HepG2 (cell line): Measurements from ENCODE around the gene TANGO6. TPM values are rescaled to one million over a fixed set of nuclear protein-coding genes. Genes with fewer than 3 reads are reported as not detected.
A peak's percentile ranks its signal among the peaks of the same experiment; 100 is the strongest.

Experiments used
- DMAP1 ChIP-seq: IDR thresholded peaks from 2 replicates; pipeline ENCODE4 v1.6.1; 2016
- NFIC ChIP-seq: IDR thresholded peaks from 2 replicates; pipeline ENCODE4 v1.6.1; 2012; ENCODE audit warnings: mild to moderate bottlenecking, low read length, inconsistent platforms
- PHF5A ChIP-seq: IDR thresholded peaks from one replicate; pipeline ENCODE4 v1.6.1; 2018; ENCODE audit warnings: low read depth, missing genetic modification reagents; ENCODE audit not compliant: unreplicated experiment
- SOX6 ChIP-seq, 2 experiments: fragments of 450-650 bp in 1 of 2; sonication (generic) in 1 of 2; formaldehyde crosslinking in 1 of 2; IDR thresholded peaks; 2 replicates each; pipeline versions ENCODE4 v1.4.0 to v1.6.1; 2017 to 2020; ENCODE audit warnings: antibody characterized with exemption in 1 of 2, mild to moderate bottlenecking in 1 of 2, missing genetic modification reagents in 1 of 2
- ZNF761 ChIP-seq: sonication (generic); formaldehyde crosslinking; conservative IDR thresholded peaks from 2 replicates; pipeline ENCODE4 v1.4.0; 2020; ENCODE audit warnings: mild to moderate bottlenecking, missing genetic modification reagents
- ZNF776 ChIP-seq: sonication (generic); formaldehyde crosslinking; IDR thresholded peaks from 2 replicates; pipeline ENCODE4 v1.4.0; 2020; ENCODE audit warnings: mild to moderate bottlenecking, missing genetic modification reagents
- ZNF788 ChIP-seq: sonication (generic); formaldehyde crosslinking; IDR thresholded peaks from 2 replicates; pipeline ENCODE4 v1.5.0; 2020; ENCODE audit warnings: mild to moderate bottlenecking, missing genetic modification reagents, borderline replicate concordance
- polyA plus RNA-seq, 8 experiments: library from polyadenylated mRNA; depleted of rRNA in 3 of 8; stranded (reverse) in 7 of 8; unstranded in 1 of 8; fragments of >200 nt; fragmentation: Illumina TruSeq in 4 of 8; extraction: Trizol in 4 of 8; gene quantifications; 2 replicates each; pipeline versions ENCODE4 v1.2.1 to v1.2.3, GENCODE V29; 2011 to 2016; ENCODE audit warnings: low read depth in 4 of 8, missing spikeins in 1 of 8, mixed read lengths in 1 of 8; ENCODE audit not compliant: insufficient read depth in 1 of 8
- total RNA-seq, 5 experiments: library from RNA; depleted of rRNA; stranded (reverse); fragments of >200 nt; fragmentation: Illumina TruSeq; extraction: Trizol; gene quantifications; 2 replicates each; pipeline ENCODE4 v1.2.3, GENCODE V29; 2016; ENCODE audit warnings: low read depth in 1 of 5
- TF ChIP-seq, protein P1 (sequence below): sonication (generic); formaldehyde crosslinking; IDR thresholded peaks from 2 replicates; pipeline ENCODE4 v1.4.0; 2020; ENCODE audit warnings: missing genetic modification reagents, borderline replicate concordance
- TF ChIP-seq, protein P2 (sequence below): IDR thresholded peaks from 2 replicates; pipeline ENCODE4 v1.6.1; 2016; ENCODE audit warnings: missing genetic modification reagents, missing compliant biosample characterization
- TF ChIP-seq, protein P3 (sequence below): sonication (generic); formaldehyde crosslinking; IDR thresholded peaks from 2 replicates; pipeline ENCODE4 v1.5.1; 2020; ENCODE audit warnings: missing genetic modification reagents, mild to moderate bottlenecking, borderline replicate concordance
- TF ChIP-seq, protein P4 (sequence below): sonication (generic); formaldehyde crosslinking; IDR thresholded peaks from 2 replicates; pipeline ENCODE4 v1.5.0; 2020; ENCODE audit warnings: mild to moderate bottlenecking, missing genetic modification reagents
- TF ChIP-seq, protein P5 (sequence below): sonication (generic); formaldehyde crosslinking; IDR thresholded peaks from 2 replicates; pipeline ENCODE4 v1.8.0; 2022; ENCODE audit warnings: missing genetic modification reagents, mild to moderate bottlenecking, borderline replicate concordance
- TF ChIP-seq, protein P6 (sequence below): sonication (generic); formaldehyde crosslinking; IDR thresholded peaks from 2 replicates; pipeline ENCODE4; 2020; ENCODE audit warnings: missing genetic modification reagents, mild to moderate bottlenecking, borderline replicate concordance

TANGO6 gene
- total and polyA plus RNA-seq, 2 of the 13 experiments (the other 11 are each of a cell fraction or from before 2014, with no cell fraction given), result 7.2 to 13.3 TPM

DNA sequence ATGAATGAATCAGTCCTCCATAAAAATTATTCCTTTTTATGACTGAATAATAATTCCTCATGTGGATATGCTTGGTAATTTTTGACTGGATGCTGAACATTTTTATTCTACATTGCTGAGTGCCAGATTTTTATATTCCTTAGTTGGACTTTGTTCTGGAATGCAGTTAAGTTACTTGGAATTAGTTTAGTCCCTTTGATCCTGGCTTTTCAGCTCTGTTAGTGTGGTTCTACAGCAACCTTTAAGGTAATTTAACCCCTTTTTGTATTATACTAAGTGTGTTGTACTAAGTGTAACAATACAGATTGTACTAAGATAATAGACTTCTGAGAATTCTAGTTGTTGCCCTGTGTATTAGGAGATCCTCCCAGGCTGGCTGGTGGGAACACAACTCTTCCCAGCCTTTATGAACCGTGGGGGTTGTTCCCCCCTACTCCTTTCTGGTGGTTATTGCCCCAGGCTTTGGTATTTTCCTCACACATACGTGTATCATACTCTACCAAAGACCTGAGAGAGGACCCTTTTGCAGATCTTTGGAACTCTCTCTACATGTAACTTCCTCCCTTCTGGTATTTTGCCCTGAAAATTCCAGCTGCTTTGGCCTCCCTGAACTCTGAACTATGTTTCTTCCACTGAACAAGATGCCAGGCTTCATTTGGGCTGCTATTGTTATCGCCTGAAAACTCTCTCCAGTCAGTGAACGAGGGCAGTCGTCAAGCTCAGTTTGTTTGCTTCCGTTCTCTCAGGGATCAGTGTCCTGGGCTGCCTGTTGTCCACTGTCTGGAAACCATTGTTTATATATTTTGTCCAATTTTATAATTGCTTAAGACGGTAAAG is 30.5 kb downstream of the TANGO6 start (continued):
- TF ChIP-seq, protein P1, sequence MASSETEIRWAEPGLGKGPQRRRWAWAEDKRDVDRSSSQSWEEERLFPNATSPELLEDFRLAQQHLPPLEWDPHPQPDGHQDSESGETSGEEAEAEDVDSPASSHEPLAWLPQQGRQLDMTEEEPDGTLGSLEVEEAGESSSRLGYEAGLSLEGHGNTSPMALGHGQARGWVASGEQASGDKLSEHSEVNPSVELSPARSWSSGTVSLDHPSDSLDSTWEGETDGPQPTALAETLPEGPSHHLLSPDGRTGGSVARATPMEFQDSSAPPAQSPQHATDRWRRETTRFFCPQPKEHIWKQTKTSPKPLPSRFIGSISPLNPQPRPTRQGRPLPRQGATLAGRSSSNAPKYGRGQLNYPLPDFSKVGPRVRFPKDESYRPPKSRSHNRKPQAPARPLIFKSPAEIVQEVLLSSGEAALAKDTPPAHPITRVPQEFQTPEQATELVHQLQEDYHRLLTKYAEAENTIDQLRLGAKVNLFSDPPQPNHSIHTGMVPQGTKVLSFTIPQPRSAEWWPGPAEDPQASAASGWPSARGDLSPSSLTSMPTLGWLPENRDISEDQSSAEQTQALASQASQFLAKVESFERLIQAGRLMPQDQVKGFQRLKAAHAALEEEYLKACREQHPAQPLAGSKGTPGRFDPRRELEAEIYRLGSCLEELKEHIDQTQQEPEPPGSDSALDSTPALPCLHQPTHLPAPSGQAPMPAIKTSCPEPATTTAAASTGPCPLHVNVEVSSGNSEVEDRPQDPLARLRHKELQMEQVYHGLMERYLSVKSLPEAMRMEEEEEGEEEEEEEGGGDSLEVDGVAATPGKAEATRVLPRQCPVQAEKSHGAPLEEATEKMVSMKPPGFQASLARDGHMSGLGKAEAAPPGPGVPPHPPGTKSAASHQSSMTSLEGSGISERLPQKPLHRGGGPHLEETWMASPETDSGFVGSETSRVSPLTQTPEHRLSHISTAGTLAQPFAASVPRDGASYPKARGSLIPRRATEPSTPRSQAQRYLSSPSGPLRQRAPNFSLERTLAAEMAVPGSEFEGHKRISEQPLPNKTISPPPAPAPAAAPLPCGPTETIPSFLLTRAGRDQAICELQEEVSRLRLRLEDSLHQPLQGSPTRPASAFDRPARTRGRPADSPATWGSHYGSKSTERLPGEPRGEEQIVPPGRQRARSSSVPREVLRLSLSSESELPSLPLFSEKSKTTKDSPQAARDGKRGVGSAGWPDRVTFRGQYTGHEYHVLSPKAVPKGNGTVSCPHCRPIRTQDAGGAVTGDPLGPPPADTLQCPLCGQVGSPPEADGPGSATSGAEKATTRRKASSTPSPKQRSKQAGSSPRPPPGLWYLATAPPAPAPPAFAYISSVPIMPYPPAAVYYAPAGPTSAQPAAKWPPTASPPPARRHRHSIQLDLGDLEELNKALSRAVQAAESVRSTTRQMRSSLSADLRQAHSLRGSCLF (CRISPR knock-in tag), result no peak
- TF ChIP-seq DMAP1 (CRISPR knock-in tag) (0 out of 2 replicates have a peak, but pooled peaks have one; percentile 12), ZNF788 (no peak), ZNF776 (CRISPR knock-in tag) (no peak), ZNF761 (peak; percentile 39; the same call in 1 of the 2 replicates), NFIC (peak; percentile 27; the same call in 1 of the 2 replicates), PHF5A (CRISPR knock-in tag) (no peak), SOX6 (IDR thresholded peaks at IDR 0.05) (no peak), SOX6 (CRISPR knock-in tag; IDR thresholded peaks at IDR 0.05) (peak; percentile 84)
- TF ChIP-seq, protein P2, sequence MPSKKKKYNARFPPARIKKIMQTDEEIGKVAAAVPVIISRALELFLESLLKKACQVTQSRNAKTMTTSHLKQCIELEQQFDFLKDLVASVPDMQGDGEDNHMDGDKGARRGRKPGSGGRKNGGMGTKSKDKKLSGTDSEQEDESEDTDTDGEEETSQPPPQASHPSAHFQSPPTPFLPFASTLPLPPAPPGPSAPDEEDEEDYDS, result peak; percentile 42; the same call in 1 of the 2 replicates
- TF ChIP-seq, protein P3, sequence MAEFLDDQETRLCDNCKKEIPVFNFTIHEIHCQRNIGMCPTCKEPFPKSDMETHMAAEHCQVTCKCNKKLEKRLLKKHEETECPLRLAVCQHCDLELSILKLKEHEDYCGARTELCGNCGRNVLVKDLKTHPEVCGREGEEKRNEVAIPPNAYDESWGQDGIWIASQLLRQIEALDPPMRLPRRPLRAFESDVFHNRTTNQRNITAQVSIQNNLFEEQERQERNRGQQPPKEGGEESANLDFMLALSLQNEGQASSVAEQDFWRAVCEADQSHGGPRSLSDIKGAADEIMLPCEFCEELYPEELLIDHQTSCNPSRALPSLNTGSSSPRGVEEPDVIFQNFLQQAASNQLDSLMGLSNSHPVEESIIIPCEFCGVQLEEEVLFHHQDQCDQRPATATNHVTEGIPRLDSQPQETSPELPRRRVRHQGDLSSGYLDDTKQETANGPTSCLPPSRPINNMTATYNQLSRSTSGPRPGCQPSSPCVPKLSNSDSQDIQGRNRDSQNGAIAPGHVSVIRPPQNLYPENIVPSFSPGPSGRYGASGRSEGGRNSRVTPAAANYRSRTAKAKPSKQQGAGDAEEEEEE (CRISPR knock-in tag), result no peak
- TF ChIP-seq, protein P4, sequence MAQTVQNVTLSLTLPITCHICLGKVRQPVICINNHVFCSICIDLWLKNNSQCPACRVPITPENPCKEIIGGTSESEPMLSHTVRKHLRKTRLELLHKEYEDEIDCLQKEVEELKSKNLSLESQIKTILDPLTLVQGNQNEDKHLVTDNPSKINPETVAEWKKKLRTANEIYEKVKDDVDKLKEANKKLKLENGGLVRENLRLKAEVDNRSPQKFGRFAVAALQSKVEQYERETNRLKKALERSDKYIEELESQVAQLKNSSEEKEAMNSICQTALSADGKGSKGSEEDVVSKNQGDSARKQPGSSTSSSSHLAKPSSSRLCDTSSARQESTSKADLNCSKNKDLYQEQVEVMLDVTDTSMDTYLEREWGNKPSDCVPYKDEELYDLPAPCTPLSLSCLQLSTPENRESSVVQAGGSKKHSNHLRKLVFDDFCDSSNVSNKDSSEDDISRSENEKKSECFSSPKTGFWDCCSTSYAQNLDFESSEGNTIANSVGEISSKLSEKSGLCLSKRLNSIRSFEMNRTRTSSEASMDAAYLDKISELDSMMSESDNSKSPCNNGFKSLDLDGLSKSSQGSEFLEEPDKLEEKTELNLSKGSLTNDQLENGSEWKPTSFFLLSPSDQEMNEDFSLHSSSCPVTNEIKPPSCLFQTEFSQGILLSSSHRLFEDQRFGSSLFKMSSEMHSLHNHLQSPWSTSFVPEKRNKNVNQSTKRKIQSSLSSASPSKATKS (CRISPR knock-in tag), result no peak
- TF ChIP-seq, protein P5, sequence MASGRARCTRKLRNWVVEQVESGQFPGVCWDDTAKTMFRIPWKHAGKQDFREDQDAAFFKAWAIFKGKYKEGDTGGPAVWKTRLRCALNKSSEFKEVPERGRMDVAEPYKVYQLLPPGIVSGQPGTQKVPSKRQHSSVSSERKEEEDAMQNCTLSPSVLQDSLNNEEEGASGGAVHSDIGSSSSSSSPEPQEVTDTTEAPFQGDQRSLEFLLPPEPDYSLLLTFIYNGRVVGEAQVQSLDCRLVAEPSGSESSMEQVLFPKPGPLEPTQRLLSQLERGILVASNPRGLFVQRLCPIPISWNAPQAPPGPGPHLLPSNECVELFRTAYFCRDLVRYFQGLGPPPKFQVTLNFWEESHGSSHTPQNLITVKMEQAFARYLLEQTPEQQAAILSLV, result no peak
- TF ChIP-seq, protein P6, sequence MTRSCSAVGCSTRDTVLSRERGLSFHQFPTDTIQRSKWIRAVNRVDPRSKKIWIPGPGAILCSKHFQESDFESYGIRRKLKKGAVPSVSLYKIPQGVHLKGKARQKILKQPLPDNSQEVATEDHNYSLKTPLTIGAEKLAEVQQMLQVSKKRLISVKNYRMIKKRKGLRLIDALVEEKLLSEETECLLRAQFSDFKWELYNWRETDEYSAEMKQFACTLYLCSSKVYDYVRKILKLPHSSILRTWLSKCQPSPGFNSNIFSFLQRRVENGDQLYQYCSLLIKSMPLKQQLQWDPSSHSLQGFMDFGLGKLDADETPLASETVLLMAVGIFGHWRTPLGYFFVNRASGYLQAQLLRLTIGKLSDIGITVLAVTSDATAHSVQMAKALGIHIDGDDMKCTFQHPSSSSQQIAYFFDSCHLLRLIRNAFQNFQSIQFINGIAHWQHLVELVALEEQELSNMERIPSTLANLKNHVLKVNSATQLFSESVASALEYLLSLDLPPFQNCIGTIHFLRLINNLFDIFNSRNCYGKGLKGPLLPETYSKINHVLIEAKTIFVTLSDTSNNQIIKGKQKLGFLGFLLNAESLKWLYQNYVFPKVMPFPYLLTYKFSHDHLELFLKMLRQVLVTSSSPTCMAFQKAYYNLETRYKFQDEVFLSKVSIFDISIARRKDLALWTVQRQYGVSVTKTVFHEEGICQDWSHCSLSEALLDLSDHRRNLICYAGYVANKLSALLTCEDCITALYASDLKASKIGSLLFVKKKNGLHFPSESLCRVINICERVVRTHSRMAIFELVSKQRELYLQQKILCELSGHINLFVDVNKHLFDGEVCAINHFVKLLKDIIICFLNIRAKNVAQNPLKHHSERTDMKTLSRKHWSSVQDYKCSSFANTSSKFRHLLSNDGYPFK (CRISPR knock-in tag), result no peak
